NCI-H2107 treated with DMSO at 0.1 percent for 48 hours (cell line): Measurements from ENCODE around the gene DNAJC17.

Experiments
- DNase-seq: peaks from one replicate; lab custom pipeline; 2025; ENCODE audit not compliant: unreplicated experiment; lab: John Stamatoyannopoulos, UW

Gene DNAJC17

DNA sequence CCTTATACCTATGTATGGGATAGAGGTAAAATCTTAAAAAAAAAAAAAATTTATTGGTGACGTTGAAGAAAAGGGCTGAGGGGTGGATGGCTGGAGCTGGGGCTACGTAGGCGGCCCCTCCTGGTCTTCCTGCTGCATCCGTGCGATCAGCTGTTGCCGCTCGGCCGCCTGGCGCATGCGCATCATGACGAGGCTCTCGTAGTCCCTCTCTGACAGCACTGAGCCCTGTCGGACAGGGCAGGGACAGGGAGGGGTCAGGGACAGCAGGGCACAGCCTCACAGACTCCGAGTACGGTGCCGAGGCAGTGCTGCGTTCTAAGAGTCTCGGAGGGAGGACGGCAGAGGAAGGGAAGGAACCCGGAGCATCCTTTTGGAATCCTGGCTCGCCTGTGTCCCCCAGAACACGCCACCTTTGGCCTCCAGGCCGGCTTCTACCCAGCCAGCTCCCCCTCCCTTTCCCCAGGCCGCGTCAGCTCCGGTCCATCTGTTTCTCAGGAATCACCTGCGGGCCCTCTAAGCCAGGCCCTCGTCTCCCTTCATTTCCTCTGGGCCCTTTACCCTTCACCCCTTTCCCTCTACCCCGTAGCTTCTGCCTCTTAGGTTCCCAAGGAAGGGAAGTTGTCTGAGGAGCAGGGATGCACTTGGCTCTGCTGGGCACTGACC is 39.3 kb downstream of the DNAJC17 start:
- no peak for DNase-seq

DNA sequence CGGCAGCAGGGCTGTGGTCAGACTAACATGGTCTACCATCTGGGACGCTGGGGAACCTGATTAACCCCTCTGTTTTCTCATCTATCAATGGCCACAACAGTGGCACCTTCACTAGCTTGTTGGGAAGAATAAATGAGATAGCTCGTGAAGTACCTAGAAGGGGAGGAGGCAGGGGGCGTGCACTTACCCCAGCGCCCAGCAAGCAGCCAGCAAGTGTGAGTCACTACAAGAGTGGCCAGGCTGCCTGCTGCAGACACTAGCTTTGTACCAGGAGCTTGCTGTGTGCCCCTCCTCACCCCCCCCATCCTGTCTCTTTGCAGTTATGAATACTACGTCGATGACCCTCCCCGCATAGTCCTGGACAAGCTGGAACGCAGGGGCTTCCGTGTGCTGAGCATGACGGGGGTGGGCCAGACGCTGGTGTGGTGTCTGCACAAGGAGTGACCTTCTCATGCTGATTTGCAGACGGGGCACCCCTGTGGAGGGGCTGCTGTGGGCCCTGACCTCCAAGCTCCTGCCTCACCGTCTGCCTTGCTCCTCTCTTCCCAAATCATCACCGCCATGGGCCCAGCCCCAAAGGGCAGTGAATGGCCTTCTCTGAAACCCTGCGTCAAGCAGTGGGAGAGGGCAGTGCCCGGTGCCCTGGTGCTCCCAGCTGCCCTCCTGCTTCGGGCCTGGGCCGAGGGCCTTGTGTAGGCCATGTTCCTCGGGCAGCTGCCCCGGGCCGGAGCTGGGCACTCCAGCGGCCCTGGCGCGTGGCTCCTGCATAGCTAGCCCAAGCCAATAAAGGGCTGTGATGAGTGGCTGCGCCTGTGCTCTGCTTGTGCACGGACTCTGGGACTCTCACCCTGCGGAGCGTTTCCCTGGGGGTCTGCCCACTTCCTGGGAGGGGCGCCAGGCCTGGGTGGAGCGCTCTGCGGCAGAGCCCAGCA is 40.1 kb downstream of the DNAJC17 start:
- DNase-seq: no peak

- no peak for DNase-seq
Observed at GRCh38 chr15:40766194-40766815, 41.0 kb downstream of the DNAJC17 start.

GRCh38 chr15:40764629-40765103 is 42.6 kb downstream of the DNAJC17 start:
- no peak for DNase-seq

DNA sequence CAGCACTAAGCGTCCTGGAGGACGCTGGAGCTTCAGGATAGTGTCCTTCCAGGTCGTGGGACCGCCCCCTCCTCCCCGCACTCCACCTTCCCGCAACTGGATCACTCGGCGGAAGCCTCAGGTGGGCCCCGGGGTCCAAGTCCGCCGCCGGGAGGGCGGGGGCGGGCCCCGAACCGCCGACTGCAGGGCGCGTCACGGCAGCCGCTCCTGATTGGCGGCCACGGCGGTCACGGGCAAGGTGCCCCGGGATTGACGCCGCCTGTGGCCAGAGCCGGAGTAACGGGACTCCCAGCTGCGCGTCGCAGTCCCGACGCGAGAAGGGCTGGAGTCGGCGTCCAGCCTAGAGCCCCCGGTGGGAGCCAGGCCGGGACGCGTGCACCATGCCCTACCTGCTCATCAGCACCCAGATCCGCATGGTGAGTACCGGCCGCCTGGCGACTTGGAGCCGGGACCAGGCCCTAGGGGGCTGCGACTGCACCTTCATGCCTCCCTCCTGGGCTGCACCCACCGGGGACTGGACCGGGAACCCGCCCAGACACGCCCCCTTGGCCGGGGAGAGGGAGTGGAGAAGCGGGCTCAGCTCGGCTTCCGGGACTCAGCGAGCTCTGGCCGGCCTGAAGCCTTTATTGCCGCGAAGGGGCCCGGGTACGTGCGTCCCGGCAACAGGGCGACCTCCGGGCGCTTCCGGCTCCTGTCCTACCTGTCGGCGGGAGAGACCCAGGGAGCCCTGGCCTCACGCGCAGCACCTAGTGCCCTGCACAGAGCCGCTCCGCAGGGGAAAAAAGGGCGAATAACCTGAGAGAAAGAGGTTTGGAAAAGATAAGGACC is 43.3 kb downstream of the DNAJC17 start, which contains the start of gene GCHFR:
Gene GCHFR, plus strand, starts transcription at position 268 of the 828 bp plus-strand sequence. Its CDS starts 113 bp downstream, at position 381.
- no peak for DNase-seq

DNA sequence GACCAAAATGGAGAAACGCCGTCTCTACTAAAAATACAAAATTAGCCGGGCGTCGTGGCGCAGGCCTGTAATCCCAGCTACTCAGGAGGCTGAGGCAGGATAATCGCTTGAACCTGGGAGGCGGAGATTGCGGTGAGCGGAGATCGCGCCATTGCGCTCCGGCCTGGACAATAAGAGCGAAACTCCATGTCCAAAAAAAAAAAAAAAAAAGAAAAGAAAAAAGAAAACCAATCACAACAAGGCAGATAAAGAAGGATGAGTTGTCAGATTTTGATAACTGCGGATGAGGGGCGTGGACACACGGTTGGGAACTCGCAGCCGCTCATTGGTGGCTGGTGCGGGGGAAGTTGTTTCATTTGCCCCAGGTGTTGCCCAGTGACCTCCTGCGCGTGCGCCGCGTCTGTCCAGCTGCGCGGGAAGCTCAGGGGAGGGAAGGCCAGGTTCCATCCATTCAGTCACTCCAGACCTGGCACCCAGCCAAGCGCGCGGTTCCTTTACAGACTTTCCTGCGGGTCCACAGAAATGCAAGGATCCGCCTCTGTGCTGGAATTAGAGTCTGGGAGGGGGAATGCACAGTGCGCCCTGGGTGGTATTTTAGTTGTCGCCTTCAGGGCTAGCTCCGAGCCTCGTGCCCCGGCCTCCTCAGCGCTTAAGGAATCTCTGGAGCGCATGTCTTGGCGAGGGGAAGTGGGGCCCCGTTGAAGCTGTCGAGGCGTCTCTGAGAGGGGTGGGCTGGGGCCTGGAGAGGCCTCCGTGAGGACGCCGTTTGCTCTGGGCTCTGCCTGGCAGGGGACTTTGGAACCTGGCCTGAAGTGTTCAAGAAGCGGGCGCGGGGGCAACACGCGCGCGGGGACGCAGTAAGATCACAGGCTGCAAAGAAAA is 44.1 kb downstream of the DNAJC17 start:
- DNase-seq: peak; percentile 33

DNA sequence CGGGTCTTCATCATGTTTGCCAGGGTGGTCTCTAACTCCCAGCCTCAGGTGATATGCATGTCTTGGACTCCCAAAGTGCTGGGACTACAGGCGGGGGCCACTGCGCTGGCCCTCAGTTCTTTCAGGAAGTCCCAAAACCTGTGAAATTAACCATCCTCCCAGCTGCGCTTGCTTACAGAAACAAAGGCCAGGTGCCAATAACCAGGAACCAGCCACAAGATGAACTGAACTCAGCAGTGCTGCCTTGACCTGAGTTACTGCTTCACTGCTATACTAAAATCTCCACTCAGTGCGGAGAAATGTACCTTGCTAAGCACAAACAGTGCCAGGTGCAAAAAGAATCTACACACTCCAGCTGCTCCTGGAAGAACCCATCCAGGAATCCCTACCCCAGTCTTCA is 47.3 kb downstream of the DNAJC17 start:
- no peak for DNase-seq

DNA sequence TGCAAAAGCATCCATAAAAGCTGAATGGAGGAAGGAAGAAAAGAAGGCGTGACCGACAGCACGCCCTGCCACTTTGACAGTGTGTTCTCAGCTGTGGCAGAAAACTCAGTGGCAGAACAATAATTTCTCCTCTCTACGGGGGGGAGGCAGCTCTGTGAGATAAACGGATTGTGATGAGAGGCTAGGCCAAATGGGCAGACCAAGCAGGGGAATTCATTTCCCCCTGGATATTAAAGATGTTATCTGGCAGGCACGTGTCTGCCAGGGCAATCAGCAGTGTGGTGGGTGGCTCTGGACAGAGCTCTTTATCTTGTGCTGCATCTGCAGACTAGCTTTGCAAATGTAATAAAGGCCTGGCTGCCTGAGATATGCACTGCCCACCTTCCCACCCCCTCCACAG is 50.3 kb downstream of the DNAJC17 start:
- no peak for DNase-seq

GRCh38 chr15:40755812-40756208 is 51.5 kb downstream of the DNAJC17 start:
- DNase-seq: no peak

- DNase-seq: peak; percentile 54
Observed at GRCh38 chr15:40754883-40755811, 52.1 kb downstream of the DNAJC17 start, which contains the start of gene RMDN3. Gene RMDN3, minus strand, starts transcription at chr15:40755254. Its CDS starts 471 bp downstream, at chr15:40754783.

GRCh38 chr15:40754574-40754882 is 52.7 kb downstream of the DNAJC17 start:
- no peak for DNase-seq

- DNase-seq: no peak
Observed at GRCh38 chr15:40751745-40752144, 55.5 kb downstream of the DNAJC17 start.

GRCh38 chr15:40750885-40751284 is 56.4 kb downstream of the DNAJC17 start:
- no peak for DNase-seq

- DNase-seq: no peak
Observed at GRCh38 chr15:40749151-40749630, 58.1 kb downstream of the DNAJC17 start.

GRCh38 chr15:40747685-40748631 is 59.3 kb downstream of the DNAJC17 start:
- DNase-seq: no peak

DNA sequence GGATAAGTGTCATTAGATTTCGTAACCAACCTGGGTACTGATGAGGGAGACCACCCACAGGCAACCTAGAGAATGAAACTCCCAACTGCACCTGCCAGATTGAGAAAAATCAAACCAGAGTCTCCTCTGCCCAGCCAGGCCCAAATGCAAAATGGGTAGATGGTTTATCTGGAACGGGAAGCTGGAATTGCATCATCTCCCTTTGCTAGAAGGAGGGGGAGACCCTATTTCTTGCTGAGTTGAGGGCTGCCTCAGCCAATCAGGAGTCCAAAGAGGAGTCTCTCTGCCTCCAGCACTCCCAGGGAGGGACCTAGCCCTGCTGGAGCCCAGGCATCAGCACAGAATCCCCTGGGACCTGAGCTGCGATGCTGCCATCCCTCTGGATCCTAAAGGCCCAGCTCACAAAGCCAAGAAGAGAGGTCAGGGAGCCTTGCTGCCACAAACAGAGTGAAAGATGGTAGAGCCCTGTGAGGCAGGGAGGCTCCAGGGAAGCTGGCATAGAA is 60.3 kb downstream of the DNAJC17 start:
- DNase-seq: no peak

DNA sequence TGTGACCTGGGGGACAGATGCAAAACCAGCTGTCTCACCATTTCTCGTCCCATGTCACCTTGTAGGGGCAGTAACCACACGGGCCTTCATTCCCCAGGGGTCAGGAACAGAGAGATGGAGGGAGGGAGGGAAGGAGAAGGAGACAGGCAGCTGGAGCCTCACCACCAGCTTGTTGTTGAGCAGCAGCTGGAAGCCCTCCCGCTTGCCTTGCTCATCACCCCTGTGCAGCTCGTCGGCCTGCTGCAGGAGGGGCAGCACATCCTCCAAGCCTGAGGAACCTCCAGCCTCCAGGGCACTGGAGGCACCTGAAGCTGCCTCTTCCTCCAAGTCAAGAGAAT is 62.5 kb downstream of the DNAJC17 start:
- DNase-seq: no peak
